Embryonic facial prominence (tissue), 1 donor: ENCODE measurements around the gene DPP10.

Source experiments
- DNase-seq: peaks from one replicate; pipeline ENCODE4 v3.0.0-alpha.2; 2016; ENCODE audit errors: extremely low spot score

DPP10 gene

GRCh38 chr2:115558725-115559124 lies 1116.3 kb downstream of the DPP10 start:
- no peak for DNase-seq

GRCh38 chr2:115560666-115561065 lies 1118.2 kb downstream of the DPP10 start:
- no peak for DNase-seq

GRCh38 chr2:115568643-115569042 lies 1126.2 kb downstream of the DPP10 start:
- DNase-seq, result no peak

- no peak for DNase-seq
These were observed 1127.1 kb downstream of the DPP10 start for GRCh38 chr2:115569547-115569946.

GRCh38 chr2:115572746-115573145 lies 1130.3 kb downstream of the DPP10 start:
- DNase-seq, result no peak

GRCh38 chr2:115573756-115574155 lies 1131.3 kb downstream of the DPP10 start:
- DNase-seq, result no peak

GRCh38 chr2:115574667-115575066 lies 1132.2 kb downstream of the DPP10 start:
- no peak for DNase-seq

GRCh38 chr2:115580784-115581183 lies 1138.3 kb downstream of the DPP10 start:
- no peak for DNase-seq

GRCh38 chr2:115584507-115584906 lies 1142.1 kb downstream of the DPP10 start:
- DNase-seq, result no peak

- no peak for DNase-seq
These were observed 1154.4 kb downstream of the DPP10 start for GRCh38 chr2:115596659-115597375.

- DNase-seq, result no peak
These were observed 1160.8 kb downstream of the DPP10 start for GRCh38 chr2:115603285-115603684.

- no peak for DNase-seq
These were observed 1163.9 kb downstream of the DPP10 start for GRCh38 chr2:115606350-115606749.

- DNase-seq, result no peak
These were observed 1167.5 kb downstream of the DPP10 start for GRCh38 chr2:115609978-115610377.

GRCh38 chr2:115610888-115611287 lies 1168.4 kb downstream of the DPP10 start:
- no peak for DNase-seq

GRCh38 chr2:115624332-115624731 lies 1181.9 kb downstream of the DPP10 start:
- DNase-seq, result no peak

GRCh38 chr2:115634578-115634977 lies 1192.1 kb downstream of the DPP10 start:
- no peak for DNase-seq

- no peak for DNase-seq
These were observed 1193.0 kb downstream of the DPP10 start for GRCh38 chr2:115635430-115635829.

- no peak for DNase-seq
These were observed 1207.3 kb downstream of the DPP10 start for GRCh38 chr2:115649731-115650130.

GRCh38 chr2:115650827-115651226 lies 1208.4 kb downstream of the DPP10 start:
- DNase-seq, result no peak

GRCh38 chr2:115652652-115653051 lies 1210.2 kb downstream of the DPP10 start:
- no peak for DNase-seq

- no peak for DNase-seq
These were observed 1211.9 kb downstream of the DPP10 start for GRCh38 chr2:115654362-115654761.

GRCh38 chr2:115678129-115678528 lies 1235.7 kb downstream of the DPP10 start:
- no peak for DNase-seq

GRCh38 chr2:115684345-115684744 lies 1241.9 kb downstream of the DPP10 start:
- DNase-seq, result no peak

GRCh38 chr2:115691409-115691808 lies 1249.0 kb downstream of the DPP10 start:
- DNase-seq, result no peak
